ENCODE results near the gene NT5C2.
"Not testable (repeated sequence)": the region's sequence is repeated elsewhere in the genome, so short reads cannot be mapped to it uniquely, and the experiment has no call there.

NT5C2 gene

DNA sequence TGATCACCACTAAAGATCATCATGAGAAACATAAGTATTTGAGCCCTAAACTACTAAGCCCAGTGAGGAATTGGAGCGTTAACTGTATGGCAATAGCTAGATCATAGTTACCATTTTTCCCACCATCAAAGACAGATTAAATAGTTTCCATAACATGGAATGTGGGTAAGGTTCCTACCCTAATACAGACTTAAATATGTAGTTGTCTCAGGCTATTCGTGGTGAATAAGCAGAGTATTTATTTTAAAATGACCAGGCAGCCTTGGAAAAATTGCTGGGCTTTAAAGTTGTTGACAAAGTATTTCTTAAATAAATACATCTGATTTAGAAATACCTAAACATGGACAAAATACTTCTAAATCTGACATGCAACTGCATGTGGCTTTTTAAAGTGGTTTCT is 106.8 kb downstream of the NT5C2 start:
- DNase-seq (ENCODE audit: low spot score): no peak

DNA sequence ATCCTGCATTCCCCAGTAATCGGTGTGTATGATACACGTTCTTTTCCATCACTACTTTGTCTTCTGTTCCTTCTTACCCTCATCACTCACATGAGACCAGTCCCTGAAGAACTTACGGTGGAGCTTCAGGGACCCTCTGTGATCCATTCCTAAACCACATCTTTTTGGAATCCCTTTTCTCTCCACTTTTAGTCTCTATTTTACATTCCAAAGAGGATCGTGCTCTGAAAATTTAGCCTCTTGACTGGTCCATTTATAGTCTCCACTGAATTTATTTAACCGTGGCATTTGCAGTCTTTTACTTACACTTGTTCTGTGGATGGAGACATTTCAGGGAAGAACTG is 109.1 kb downstream of the NT5C2 start:
- no peak for DNase-seq (ENCODE audit: low spot score)

GRCh38 chr10:103083266-103083976 is 109.7 kb downstream of the NT5C2 start:
- no peak for DNase-seq (ENCODE audit: low spot score)

- DNase-seq (ENCODE audit: low spot score): no peak
Observed at GRCh38 chr10:103082683-103083082, 110.4 kb downstream of the NT5C2 start.

- peak; percentile 15 for DNase-seq (ENCODE audit: low spot score)
Observed at GRCh38 chr10:103080891-103081581, 112.0 kb downstream of the NT5C2 start.

GRCh38 chr10:103079946-103080345 is 113.1 kb downstream of the NT5C2 start:
- DNase-seq (ENCODE audit: low spot score): no peak

GRCh38 chr10:103079100-103079499 is 114.0 kb downstream of the NT5C2 start:
- no peak for DNase-seq (ENCODE audit: low spot score)

DNA sequence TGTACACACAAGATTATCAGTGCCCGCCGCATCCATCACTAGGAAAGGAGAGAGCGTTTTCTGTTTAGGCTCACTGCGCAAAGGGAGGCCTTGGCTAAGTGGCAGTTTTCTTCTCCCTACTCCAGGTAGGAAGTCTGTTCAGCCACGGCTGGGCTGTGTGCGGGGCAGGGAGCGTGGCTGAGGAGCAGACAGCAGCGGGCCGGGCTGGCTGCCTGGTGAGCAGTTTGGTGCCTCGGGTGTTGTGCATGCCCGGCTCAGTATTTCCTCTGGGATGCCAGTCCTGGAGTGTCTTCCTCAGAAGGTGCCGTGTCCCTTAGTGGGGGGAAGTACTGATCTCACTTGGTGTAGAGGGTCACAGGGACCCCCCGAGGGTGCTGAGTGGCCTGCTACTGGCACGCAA is 114.4 kb downstream of the NT5C2 start:
- no peak for DNase-seq (ENCODE audit: low spot score)

- no peak for DNase-seq (ENCODE audit: low spot score)
Observed at GRCh38 chr10:103078309-103078615, 114.8 kb downstream of the NT5C2 start.

GRCh38 chr10:103077491-103078308 is 115.4 kb downstream of the NT5C2 start:
- no peak for DNase-seq (ENCODE audit: low spot score)

- no peak for DNase-seq (ENCODE audit: low spot score)
Observed at GRCh38 chr10:103077020-103077419, 116.1 kb downstream of the NT5C2 start.

- DNase-seq (ENCODE audit: low spot score): no peak
Observed at GRCh38 chr10:103072891-103073290, 120.2 kb downstream of the NT5C2 start.

- no peak for DNase-seq (ENCODE audit: low spot score)
Observed at GRCh38 chr10:103072276-103072675, 120.8 kb downstream of the NT5C2 start.

DNA sequence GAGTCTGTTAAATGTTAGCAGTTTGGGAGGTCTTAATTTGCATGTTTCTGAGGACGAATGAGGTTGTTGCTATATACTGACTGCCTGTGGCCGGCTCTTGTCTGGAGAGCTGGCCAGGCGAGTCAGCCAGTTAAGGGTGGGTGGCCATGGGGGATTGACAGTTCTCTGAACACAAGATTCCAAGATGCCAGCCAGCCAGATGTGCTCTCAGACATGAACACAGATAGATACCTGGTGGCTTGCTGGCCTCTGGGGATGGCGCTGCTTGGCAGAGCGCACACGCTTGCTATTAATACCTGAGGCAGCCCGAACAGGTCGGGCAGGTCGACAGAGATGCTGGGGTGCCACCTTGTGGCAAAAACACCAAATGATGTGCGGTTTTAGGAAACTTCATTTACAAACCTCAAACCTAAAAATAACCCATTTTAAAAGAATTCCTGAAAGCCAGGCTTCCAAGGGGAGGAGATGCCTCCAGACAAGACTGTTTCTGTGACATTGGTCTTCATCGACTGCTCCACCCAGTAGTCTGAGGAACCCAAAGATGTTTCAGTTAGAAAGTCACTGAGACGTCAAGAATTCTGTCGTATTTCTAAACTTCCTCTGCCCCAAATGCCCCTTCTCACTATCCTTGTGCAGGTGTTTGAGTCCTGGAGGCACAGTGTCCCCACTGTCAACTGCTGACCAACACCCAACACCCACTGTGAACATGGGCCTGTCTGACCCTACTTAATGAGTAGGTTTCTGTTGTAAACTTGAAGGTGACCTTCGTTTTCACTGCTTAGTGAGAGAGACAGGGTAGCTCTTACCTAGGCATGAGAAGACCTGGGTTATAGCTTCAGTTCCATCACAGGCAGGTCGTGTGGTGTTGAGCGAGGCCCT is 123.4 kb downstream of the NT5C2 start:
- DNase-seq (ENCODE audit: low spot score): peak; percentile 68

GRCh38 chr10:103067956-103068355 is 125.1 kb downstream of the NT5C2 start:
- no peak for DNase-seq (ENCODE audit: low spot score)

GRCh38 chr10:103067484-103067883 is 125.6 kb downstream of the NT5C2 start:
- no peak for DNase-seq (ENCODE audit: low spot score)

GRCh38 chr10:103067099-103067477 is 126.0 kb downstream of the NT5C2 start:
- not testable (repeated sequence) for DNase-seq (ENCODE audit: low spot score)

- no peak for DNase-seq (ENCODE audit: low spot score)
Observed at GRCh38 chr10:103066141-103067098, 126.7 kb downstream of the NT5C2 start.

- no peak for DNase-seq (ENCODE audit: low spot score)
Observed at GRCh38 chr10:103064956-103065355, 128.1 kb downstream of the NT5C2 start.

GRCh38 chr10:103062854-103063590 is 130.1 kb downstream of the NT5C2 start:
- DNase-seq (ENCODE audit: low spot score): no peak

All from AG20443 (cell line).